Panc1 (cell line): ENCODE results near the gene RAB11FIP2. TPM values are rescaled to one million over a fixed set of nuclear protein-coding genes. Genes with fewer than 3 reads are reported as not detected.
A peak's percentile ranks its signal among the peaks of the same experiment; 100 is the strongest.

Experiments
- ATAC-seq: fragments of 200-7000 bp; cut with Tn5 transposase; 2 replicates; pipeline ENCODE4 v1.9.1; 2020; ENCODE audit warnings: mild to moderate bottlenecking, moderate library complexity
- BruUV-seq: library from RNA; stranded (reverse); fragments of 400-500 nt; replicated peaks from 2 replicates; lab custom pipeline; 2021; lab: Mats Ljungman, UMichigan
- CTCF ChIA-PET: fragments of 300-600 bp; sonication (Branson Sonifier 250); formaldehyde crosslinking; loops from one replicate; lab custom pipeline; 2022; ENCODE audit warnings: antibody characterized with exemption; lab: Charles Lee
- POLR2A ChIA-PET: fragments of 300-600 bp; sonication (Branson Sonifier 250); formaldehyde crosslinking; loops from one replicate; lab custom pipeline; 2022; ENCODE audit warnings: antibody characterized with exemption; lab: Charles Lee
- DNase-seq: peaks from one replicate; pipeline ENCODE4 v3.0.0-alpha.2; 2010; ENCODE audit warnings: low read depth, low spot score
- H3K27ac ChIP-seq: 2 replicates; pipeline ENCODE4 v1.5.1; 2011; ENCODE audit warnings: mild to moderate bottlenecking, low read length, inconsistent platforms
- H3K27me3 ChIP-seq: fragments of 200-500 bp; sonication (Bioruptor generic); 2 replicates; pipeline ENCODE4 v1.6.0; 2014; ENCODE audit warnings: low read length, inconsistent platforms; ENCODE audit not compliant: control insufficient read depth, insufficient read depth
- H3K36me3 ChIP-seq: fragments of 200-500 bp; sonication (Bioruptor generic); 2 replicates; pipeline ENCODE4 v1.5.1; 2014; ENCODE audit warnings: inconsistent platforms, mild to moderate bottlenecking, low read length, moderate library complexity; ENCODE audit not compliant: control insufficient read depth, insufficient read depth
- H3K4me1 ChIP-seq: 2 replicates; pipeline ENCODE4 v1.5.1; 2011; ENCODE audit warnings: inconsistent platforms, mild to moderate bottlenecking, low read length, moderate library complexity; ENCODE audit not compliant: control insufficient read depth, insufficient read depth
- H3K4me3 ChIP-seq, 2 experiments: 2 replicates each; pipeline ENCODE4 v1.5.1; 2011 to 2012; ENCODE audit warnings: low read depth in 2 of 2, low read length in 2 of 2, mild to moderate bottlenecking in 2 of 2, inconsistent platforms in 1 of 2, moderate library complexity in 1 of 2
- H3K9me3 ChIP-seq: fragments of 200-500 bp; sonication (Bioruptor generic); 2 replicates; pipeline ENCODE4 v1.5.1; 2014; ENCODE audit warnings: low read depth, mild to moderate bottlenecking, inconsistent platforms, low read length, moderate library complexity; ENCODE audit not compliant: control insufficient read depth, insufficient read depth
- POLR2AphosphoS5 ChIP-seq: IDR thresholded peaks from 2 replicates; pipeline ENCODE4 v1.6.1; 2012; ENCODE audit warnings: mild to moderate bottlenecking, low read depth, low read length, moderate library complexity
- REST ChIP-seq, 2 experiments: IDR thresholded peaks; 2 replicates each; pipeline ENCODE4 v1.6.1; 2011 to 2012; ENCODE audit warnings: low read depth in 2 of 2, control low read depth in 1 of 2, low read length in 1 of 2, mild to moderate bottlenecking in 1 of 2, moderate library complexity in 1 of 2; ENCODE audit not compliant: insufficient read depth in 1 of 2
- SIN3A ChIP-seq: IDR thresholded peaks from 2 replicates; pipeline ENCODE4 v1.6.1; 2012; ENCODE audit warnings: low read depth, mild to moderate bottlenecking, low read length, moderate library complexity, borderline replicate concordance; ENCODE audit not compliant: insufficient read depth
- TCF7L2 ChIP-seq: IDR thresholded peaks from 2 replicates; pipeline ENCODE4 v1.6.1; 2011; ENCODE audit warnings: mild to moderate bottlenecking, low read depth, low read length, inconsistent platforms
- in situ Hi-C: cut with HindIII; loops from 2 replicates; pipeline ENCODE4 v1.10.0; 2016; ENCODE audit warnings: low sequenced_read_pairs, low pct_unique_long_range_greater_than_20kb
- intact Hi-C: fragments of 100-400 bp; cut with micrococcal nuclease; formaldehyde crosslinking; loops from one replicate; pipeline ENCODE4 v1.10.0; 2022; ENCODE audit not compliant: unreplicated experiment
- total RNA-seq: library from RNA; stranded (reverse); gene quantifications from one replicate; pipeline ENCODE4 v1.2.1, GENCODE V29; 2021; ENCODE audit not compliant: unreplicated experiment
- TF ChIP-seq, protein P1 (sequence below): fragments of 450-650 bp; IDR thresholded peaks from 2 replicates; pipeline ENCODE4 v1.5.1; 2017; ENCODE audit warnings: mild to moderate bottlenecking

The RAB11FIP2 gene
- total RNA-seq, 1 experiment from 2014 or later, result 18.1 TPM

GRCh38 chr10:118052816-118053215, 6.1 kb upstream of the RAB11FIP2 start:
- DNase-seq (no peak), ATAC-seq (no peak)
- in situ Hi-C loops, result no loop called here
- TF ChIP-seq, protein P1, sequence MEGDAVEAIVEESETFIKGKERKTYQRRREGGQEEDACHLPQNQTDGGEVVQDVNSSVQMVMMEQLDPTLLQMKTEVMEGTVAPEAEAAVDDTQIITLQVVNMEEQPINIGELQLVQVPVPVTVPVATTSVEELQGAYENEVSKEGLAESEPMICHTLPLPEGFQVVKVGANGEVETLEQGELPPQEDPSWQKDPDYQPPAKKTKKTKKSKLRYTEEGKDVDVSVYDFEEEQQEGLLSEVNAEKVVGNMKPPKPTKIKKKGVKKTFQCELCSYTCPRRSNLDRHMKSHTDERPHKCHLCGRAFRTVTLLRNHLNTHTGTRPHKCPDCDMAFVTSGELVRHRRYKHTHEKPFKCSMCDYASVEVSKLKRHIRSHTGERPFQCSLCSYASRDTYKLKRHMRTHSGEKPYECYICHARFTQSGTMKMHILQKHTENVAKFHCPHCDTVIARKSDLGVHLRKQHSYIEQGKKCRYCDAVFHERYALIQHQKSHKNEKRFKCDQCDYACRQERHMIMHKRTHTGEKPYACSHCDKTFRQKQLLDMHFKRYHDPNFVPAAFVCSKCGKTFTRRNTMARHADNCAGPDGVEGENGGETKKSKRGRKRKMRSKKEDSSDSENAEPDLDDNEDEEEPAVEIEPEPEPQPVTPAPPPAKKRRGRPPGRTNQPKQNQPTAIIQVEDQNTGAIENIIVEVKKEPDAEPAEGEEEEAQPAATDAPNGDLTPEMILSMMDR, result no peak
- TF ChIP-seq POLR2AphosphoS5 (no peak), REST (IDR thresholded peaks at IDR 0.05; ENCODE audit: insufficient read depth in 1 of 2, low read depth in 2 of 2, low read length in 1 of 2) (no peak), SIN3A (no peak), TCF7L2 (no peak)
- H3K9me3 ChIP-seq, result no peaks in the 10 kb centered on the region
- H3K36me3 ChIP-seq, result no peaks in the 10 kb centered on the region
- BruUV-seq, result no TSS peak
- H3K27ac ChIP-seq, result no peak overlapping the region
- intact Hi-C loops, result no loop called here
- ChIA-PET POLR2A (no interaction called here), CTCF (no interaction called here)
- no peak overlapping the region for H3K4me3 ChIP-seq
- no peaks in the 10 kb centered on the region for H3K27me3 ChIP-seq
- no peaks in the 10 kb centered on the region for H3K4me1 ChIP-seq

DNA sequence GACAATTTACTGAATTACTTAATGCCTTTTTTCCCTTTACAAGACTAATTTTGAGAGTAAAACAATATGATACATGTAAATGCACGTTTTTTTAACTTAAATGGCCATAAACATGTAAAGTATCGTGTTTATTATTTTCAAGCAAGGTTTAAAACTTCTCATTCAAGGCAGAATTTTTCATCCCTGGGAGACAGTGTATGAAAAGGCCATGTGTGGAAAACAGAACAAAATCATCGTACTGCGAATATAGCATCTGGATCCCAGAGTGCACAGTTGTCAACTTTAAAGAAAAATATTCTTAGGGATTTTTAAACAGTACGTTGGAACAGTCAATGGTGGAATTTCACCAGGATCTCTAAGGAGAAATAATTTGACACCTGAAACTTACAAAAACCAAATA, 1.1 kb upstream of the RAB11FIP2 start:
- ChIA-PET CTCF (no interaction called here), POLR2A (no interaction called here)
- Histone ChIP-seq H3K27me3 (no peaks in the 10 kb centered on the region), H3K9me3 (no peaks in the 10 kb centered on the region), H3K4me3 (peak overlapping the region; percentile 84 to 89), H3K27ac (peak overlapping the region; percentile 94), H3K36me3 (no peaks in the 10 kb centered on the region; the same call in 1 of the 2 replicates), H3K4me1 (peaks cover 20% of the 10 kb centered on the region)
- TF ChIP-seq TCF7L2 (no peak), REST (IDR thresholded peaks at IDR 0.05; ENCODE audit: insufficient read depth in 1 of 2, low read depth in 2 of 2, low read length in 1 of 2) (no peak), POLR2AphosphoS5 (no peak), SIN3A (no peak)
- TF ChIP-seq, protein P1, result no peak
- ATAC-seq (no peak), DNase-seq (no peak)
- no TSS peak for BruUV-seq
- intact Hi-C loops (loop anchor here (10.0 kb wide), 2 partner anchors 197 to 513 kb away; no protein-coding TSS in a partner anchor), in situ Hi-C loops (no loop called here)
